ENCODE results near the gene PBX3.

GRCh38 chr9:125831054-125831453 lies 83.9 kb downstream of the PBX3 start:
- TF ChIP-seq CTCF (conservative IDR thresholded peaks at IDR 0.05; ENCODE audit: low read length) = no peak
- TF ChIP-seq EZH2phosphoT487 (IDR thresholded peaks at IDR 0.05; ENCODE audit: borderline replicate concordance, low read depth, low read length) = no peak

Data from OCI-LY7 (cell line).